Psoas muscle (tissue), 8 donors: Measurements from ENCODE around the gene MVB12A. TPM values are rescaled to one million over a fixed set of nuclear protein-coding genes. Genes with fewer than 3 reads are reported as not detected.
A peak's percentile ranks its signal among the peaks of the same experiment; 100 is the strongest.

Experiments used
- ATAC-seq, 4 donors: fragments of 200-7000 bp; cut with Tn5 transposase; one replicate each; pipeline ENCODE4 v1.9.1; 2020; ENCODE audit warnings: moderate library complexity in 3 of 4, mild to moderate bottlenecking in 2 of 4
- DNase-seq, 2 donors: peaks; one replicate each; pipeline ENCODE4 v3.0.0-alpha.2; 2020
- H3K27ac ChIP-seq: fragments of 200-600 bp; one replicate; pipeline ENCODE4 v1.8.0; 2022
- H3K27me3 ChIP-seq, 3 donors: fragments of 200-600 bp in 1 of 3; one replicate each; pipeline versions ENCODE4 v1.6.1 to v1.8.0; 2013 to 2022; ENCODE audit warnings: low read length in 2 of 3, mild to moderate bottlenecking in 2 of 3, moderate library complexity in 1 of 3; ENCODE audit not compliant: insufficient read depth in 3 of 3
- H3K36me3 ChIP-seq, 2 donors: fragments of 200-600 bp in 1 of 2; one replicate each; pipeline versions ENCODE4 v1.6.1 to v1.8.0; 2013 to 2022; ENCODE audit warnings: low read depth in 1 of 2, mild to moderate bottlenecking in 1 of 2, moderate library complexity in 1 of 2; ENCODE audit not compliant: insufficient read depth in 1 of 2
- H3K4me1 ChIP-seq: fragments of 200-600 bp; one replicate; pipeline ENCODE4 v1.8.0; 2022
- H3K4me3 ChIP-seq: fragments of 200-600 bp; one replicate; pipeline ENCODE4 v1.8.0; 2022; ENCODE audit warnings: mild to moderate bottlenecking
- H3K9me3 ChIP-seq: fragments of 200-600 bp; one replicate; pipeline ENCODE4 v1.8.0; 2022
- WGBS, 3 donors: extraction: QIAGEN DNeasy Blood & Tissue Kit; methylation state at CpG; one replicate each; pipeline versions ENCODE4 v1.1.6 to v1.1.7; 2013; 5-methylcytosine and 5-hydroxymethylcytosine counted together
- intact Hi-C, 2 donors: fragments of 100-400 bp; cut with DNase I; formaldehyde crosslinking; loops; one replicate each; pipeline versions ENCODE4 v1.11.0 to v1.14.2; 2022
- long read RNA-seq, 2 donors: library from polyadenylated mRNA; unstranded; transcript quantifications; one replicate each; pipeline ENCODE4 v2.0.0, GENCODE V29; 2021
- polyA plus RNA-seq, 3 donors: library from polyadenylated mRNA; stranded (reverse); fragments of 200-250 nt; gene quantifications; one replicate each; pipeline ENCODE4 v1.2.3, GENCODE V29; 2013
- total RNA-seq, 4 donors: library from RNA; stranded (reverse); fragmentation: NEBNext Ultra II Directional in 2 of 4; extraction: Animal tissue kit (Norgen Biotek cat#: 25700) in 2 of 4; gene quantifications; one replicate each; pipeline versions ENCODE4 v1.2.1 to v1.2.4, GENCODE V29; 2021 to 2023
- TF ChIP-seq, protein P1 (sequence below): fragments of 200-600 bp; IDR thresholded peaks from one replicate; pipeline ENCODE4 v1.8.0; 2022; ENCODE audit warnings: antibody characterized with exemption
- donor health status: healthy with polysubstance abuse.
- donor health status: DM: no; HTN: no; CAD: no; lungs with moderate emphysema.
- donor health status: Bipolar disorder and iron deficiency.
- donor health status: healthy.
- donor health status: DM: yes; HTN: yes; CAD: no.
- donor health status: DM: no; HTN: no; CAD: no.
- donor health status: DM: no; HTN: no; CAD: no.
- donor health status: DM: yes; HTN: yes; CAD: no.

MVB12A gene
- total RNA-seq (10 to 100 TPM; 15.6 to 23.7 (median 18.9) TPM), polyA plus RNA-seq (10 to 100 TPM; 29.4 to 79.7 (median 43.1) TPM)
- long read RNA-seq, donor 1, transcript MVB12A-201 (9 exons, 2,223 nt), result major isoform, 11 of 12 reads
- long read RNA-seq, donor 1, partial matches to known transcripts, result 1 of 12 reads
- long read RNA-seq, donor 1, other reads (novel, unspliced or antisense), result 0 of 12 reads
- long read RNA-seq, donor 2, transcript MVB12A-201 (9 exons, 2,223 nt), result major isoform, 25 of 29 reads
- long read RNA-seq, donor 2, partial matches to known transcripts, result 1 of 29 reads
- long read RNA-seq, donor 2, other reads (novel, unspliced or antisense), result 3 of 29 reads

DNA sequence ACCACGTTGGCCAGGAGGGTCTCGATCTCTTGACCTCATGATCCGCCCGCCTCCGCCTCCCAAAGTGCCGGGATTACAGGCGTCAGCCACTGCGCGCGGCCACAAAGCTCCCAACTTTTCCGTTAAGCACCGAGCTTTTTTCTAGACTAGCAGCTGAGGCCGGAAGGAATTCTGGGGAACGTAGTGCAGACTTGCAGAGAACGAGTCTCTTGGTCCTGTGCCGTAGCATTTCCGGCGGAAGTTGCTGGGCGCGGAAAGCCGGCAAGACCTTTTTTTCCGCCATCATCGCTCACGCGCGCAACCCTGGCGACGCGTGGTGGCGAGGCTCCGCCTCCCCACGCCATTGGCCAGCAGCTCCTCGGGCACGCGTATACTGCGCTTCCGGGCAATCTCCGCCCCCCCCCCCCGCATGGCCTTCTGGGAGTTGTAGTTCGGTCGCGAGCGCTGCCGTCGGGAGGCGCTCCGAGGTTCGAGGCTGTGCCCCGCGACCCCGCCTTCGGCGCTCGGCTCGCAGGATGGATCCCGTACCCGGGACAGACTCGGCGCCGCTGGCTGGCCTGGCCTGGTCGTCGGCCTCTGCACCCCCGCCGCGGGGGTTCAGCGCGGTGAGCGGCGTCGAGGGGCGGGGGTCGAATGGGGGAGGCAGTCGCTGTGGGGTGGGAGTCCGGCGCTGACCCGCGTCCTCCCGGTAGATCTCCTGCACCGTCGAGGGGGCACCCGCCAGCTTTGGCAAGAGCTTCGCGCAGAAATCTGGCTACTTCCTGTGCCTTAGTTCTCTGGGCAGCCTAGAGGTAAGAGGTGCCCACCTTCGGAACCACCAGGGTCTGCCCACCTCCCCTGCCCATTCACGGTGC lies at the start of gene MVB12A:
MVB12A (plus strand) TSS at position 427 of the 854 bp plus-strand sequence; CDS start at position 516, 89 bp downstream.
- H3K27me3 ChIP-seq, result peaks cover 0 to 22% (median under 1%) of the 10 kb centered on the region in 3 donors
- ATAC-seq, result peak; percentile 97 to 99 (median 98)
- intact Hi-C loops, result no loop called here
- WGBS, 3 donors, result 0% methylated on average over 69 to 85 of the region's 85 CpGs
- TF ChIP-seq, protein P1, sequence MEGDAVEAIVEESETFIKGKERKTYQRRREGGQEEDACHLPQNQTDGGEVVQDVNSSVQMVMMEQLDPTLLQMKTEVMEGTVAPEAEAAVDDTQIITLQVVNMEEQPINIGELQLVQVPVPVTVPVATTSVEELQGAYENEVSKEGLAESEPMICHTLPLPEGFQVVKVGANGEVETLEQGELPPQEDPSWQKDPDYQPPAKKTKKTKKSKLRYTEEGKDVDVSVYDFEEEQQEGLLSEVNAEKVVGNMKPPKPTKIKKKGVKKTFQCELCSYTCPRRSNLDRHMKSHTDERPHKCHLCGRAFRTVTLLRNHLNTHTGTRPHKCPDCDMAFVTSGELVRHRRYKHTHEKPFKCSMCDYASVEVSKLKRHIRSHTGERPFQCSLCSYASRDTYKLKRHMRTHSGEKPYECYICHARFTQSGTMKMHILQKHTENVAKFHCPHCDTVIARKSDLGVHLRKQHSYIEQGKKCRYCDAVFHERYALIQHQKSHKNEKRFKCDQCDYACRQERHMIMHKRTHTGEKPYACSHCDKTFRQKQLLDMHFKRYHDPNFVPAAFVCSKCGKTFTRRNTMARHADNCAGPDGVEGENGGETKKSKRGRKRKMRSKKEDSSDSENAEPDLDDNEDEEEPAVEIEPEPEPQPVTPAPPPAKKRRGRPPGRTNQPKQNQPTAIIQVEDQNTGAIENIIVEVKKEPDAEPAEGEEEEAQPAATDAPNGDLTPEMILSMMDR, result no peak
- peak within 1 kb of the TSS; percentile 89 for H3K27ac ChIP-seq
- peak; percentile 98 to 99 for DNase-seq
- no peaks in the 10 kb centered on the region for H3K9me3 ChIP-seq
- peaks cover 0 to 11% of the 10 kb centered on the region in 2 donors for H3K36me3 ChIP-seq
- H3K4me3 ChIP-seq, result peak within 1 kb of the TSS; percentile 95
- peaks cover 5% of the 10 kb centered on the region for H3K4me1 ChIP-seq

DNA sequence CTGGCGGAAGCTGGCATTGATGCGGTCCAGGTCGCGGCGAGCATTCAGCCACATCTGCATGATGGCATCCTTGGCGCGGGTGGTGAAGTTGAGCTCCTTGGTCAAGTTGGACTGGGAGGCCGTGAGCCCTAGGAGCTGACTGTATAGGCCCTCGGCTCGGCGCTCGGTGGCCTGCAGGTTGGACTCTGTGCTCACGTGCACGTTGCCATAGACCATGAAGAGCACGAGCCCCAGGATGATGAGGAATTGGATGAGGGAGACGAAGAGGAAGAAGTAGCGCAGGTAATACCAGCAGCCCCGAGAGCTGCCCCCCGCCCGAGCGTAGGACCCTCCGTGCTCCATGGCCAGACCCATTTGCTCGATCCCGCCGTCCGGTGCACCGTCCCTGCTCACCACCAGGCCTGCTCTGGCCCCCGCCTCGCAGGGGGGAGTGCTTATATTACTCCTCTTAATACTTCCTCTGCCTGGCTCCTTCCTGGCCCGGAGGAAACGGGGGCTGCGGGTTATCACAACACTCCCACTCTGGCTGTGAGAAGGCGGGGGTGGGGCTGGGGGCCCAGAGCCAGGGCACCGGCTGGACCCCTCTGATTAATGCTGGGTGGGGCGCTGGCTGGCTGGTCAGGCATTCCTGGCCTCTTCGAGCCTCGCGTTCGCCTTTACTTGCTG lies 42.8 kb upstream of the MVB12A start, which contains the start of gene PLVAP:
PLVAP (minus strand) TSS at position 408 of the 666 bp plus-strand sequence; CDS start at position 354, 54 bp downstream.
- Histone ChIP-seq H3K27ac (peak within 1 kb of the TSS; percentile 10), H3K27me3 (no peaks in the 10 kb centered on the region), H3K4me3 (peak within 1 kb of the TSS; percentile 44), H3K36me3 (no peaks in the 10 kb centered on the region), H3K9me3 (no peaks in the 10 kb centered on the region), H3K4me1 (peaks cover 42% of the 10 kb centered on the region)
- ATAC-seq (no peak), DNase-seq (peak in 1 of 2 donors; percentile 28)
- TF ChIP-seq, protein P1, result no peak
- intact Hi-C loops, result no loop called here
- WGBS, 3 donors, result 62 to 69% (median 68%) methylated on average over 35 to 39 of the region's 39 CpGs

DNA sequence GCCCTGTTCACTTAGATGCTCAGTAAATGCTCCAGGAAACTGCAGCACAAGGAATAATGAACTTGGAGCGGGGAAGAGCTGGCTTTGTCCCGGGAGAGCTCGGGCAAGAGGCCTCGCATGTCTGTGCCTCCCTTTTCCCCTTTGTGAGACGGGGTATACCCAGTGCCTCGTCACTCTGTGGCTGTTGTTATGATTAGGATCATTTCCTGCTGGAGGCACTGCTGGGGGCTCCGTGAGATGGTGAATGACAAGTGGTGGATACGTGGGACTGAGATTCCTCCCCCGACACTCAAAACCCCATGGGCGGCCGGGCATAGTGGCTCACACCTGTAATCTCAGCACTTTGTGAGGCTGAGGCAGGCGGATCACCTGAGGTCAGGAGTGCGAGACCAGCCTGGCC lies 41.6 kb upstream of the MVB12A start:
- intact Hi-C loops, result no loop called here
- no peak overlapping the region for H3K4me3 ChIP-seq
- no peaks in the 10 kb centered on the region for H3K27me3 ChIP-seq
- no peak overlapping the region for H3K27ac ChIP-seq
- no peak for DNase-seq
- H3K4me1 ChIP-seq, result peaks cover 47% of the 10 kb centered on the region
- no peaks in the 10 kb centered on the region for H3K9me3 ChIP-seq
- WGBS, 3 donors, result 74 to 78% (median 77%) methylated on average over 13 of the region's 13 CpGs
- TF ChIP-seq, protein P1, result no peak
- no peak for ATAC-seq
- no peaks in the 10 kb centered on the region for H3K36me3 ChIP-seq

DNA sequence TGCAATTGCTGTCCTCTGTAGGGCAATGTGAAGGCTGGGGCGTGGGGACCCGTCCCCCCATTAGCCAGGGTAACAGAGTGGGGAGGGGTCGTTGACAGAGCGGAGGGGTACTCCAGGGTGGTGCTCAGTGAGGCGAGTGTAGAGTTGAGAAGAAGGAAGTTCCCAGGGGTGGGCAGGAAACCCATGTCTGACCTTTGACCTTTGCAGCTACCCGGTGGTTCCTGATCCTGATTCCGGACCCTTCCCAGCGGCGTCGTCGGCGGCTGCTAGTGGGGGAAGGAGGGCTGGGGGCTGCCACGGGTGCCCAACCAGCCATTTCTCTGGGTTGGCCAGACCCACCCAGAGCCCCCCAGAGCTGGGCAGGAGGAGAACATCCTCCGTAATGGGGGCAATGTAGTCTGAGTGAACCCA lies 40.6 kb upstream of the MVB12A start:
- ATAC-seq (no peak), DNase-seq (no peak)
- Histone ChIP-seq H3K36me3 (no peaks in the 10 kb centered on the region), H3K4me3 (no peak overlapping the region), H3K9me3 (no peaks in the 10 kb centered on the region), H3K27ac (peak overlapping the region; percentile 30), H3K4me1 (peaks cover 42% of the 10 kb centered on the region), H3K27me3 (no peaks in the 10 kb centered on the region)
- 41 to 54% (median 43%) methylated on average over 14 of the region's 14 CpGs for whole genome bisulfite sequencing, 3 donors
- TF ChIP-seq, protein P1, result no peak
- intact Hi-C loops, result no loop called here
